BLaER1 (cell line): ENCODE results near the gene MXD4.
A peak's percentile ranks its signal among the peaks of the same experiment; 100 is the strongest.

ENCODE experiments used
- H3K27ac ChIP-seq: shearing (Covaris generic); formaldehyde crosslinking; 2 replicates; pipeline ENCODE4 v1.8.1; 2022
- H3K27me3 ChIP-seq: shearing (Covaris generic); formaldehyde crosslinking; 2 replicates; pipeline ENCODE4 v1.8.1; 2022
- H3K36me3 ChIP-seq: shearing (Covaris generic); formaldehyde crosslinking; 2 replicates; pipeline ENCODE4 v1.8.1; 2022
- H3K4me1 ChIP-seq: shearing (Covaris generic); formaldehyde crosslinking; 2 replicates; pipeline ENCODE4 v1.8.1; 2022
- H3K4me2 ChIP-seq: shearing (Covaris generic); formaldehyde crosslinking; 2 replicates; pipeline ENCODE4 v1.8.1; 2022
- H3K4me3 ChIP-seq: shearing (Covaris generic); formaldehyde crosslinking; 2 replicates; pipeline ENCODE4 v1.8.1; 2022
- H3K9ac ChIP-seq: shearing (Covaris generic); formaldehyde crosslinking; 2 replicates; pipeline ENCODE4 v1.8.1; 2022
- H3K9me3 ChIP-seq: shearing (Covaris generic); formaldehyde crosslinking; 2 replicates; pipeline ENCODE4 v1.8.1; 2022
- H4K20me1 ChIP-seq: shearing (Covaris generic); formaldehyde crosslinking; 2 replicates; pipeline ENCODE4 v1.8.1; 2022
- Cebpa-rat ChIP-seq: shearing (Covaris generic); IDR thresholded peaks from 2 replicates; pipeline ENCODE4 v1.8.1; 2022

Gene MXD4

DNA sequence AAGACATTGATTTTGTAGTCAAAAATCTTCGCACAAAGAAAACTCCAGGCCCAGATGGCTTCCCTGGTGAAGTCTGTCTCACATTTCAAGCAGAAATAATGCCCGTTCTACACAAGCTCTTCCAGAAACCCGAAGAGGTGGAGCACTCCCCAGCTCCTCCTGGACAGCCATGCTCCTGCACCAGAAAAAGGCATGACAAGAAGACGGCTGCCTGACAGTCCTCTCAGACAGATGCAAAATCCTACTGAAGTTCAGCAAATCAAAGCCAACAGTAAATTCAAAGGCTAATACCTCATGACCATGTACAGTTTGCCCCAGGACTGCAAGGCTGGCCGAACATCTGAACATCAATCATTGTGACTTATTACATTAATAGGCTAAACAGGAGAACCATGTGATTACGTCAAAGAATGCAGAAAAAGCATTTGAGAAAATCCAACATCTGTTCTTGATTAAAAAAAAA is 30.8 kb upstream of the MXD4 start:
- Histone ChIP-seq H3K4me3 (no peak overlapping the region), H3K9ac (no peak overlapping the region), H3K4me1 (peaks cover 71% of the 10 kb centered on the region), H3K27ac (no peak overlapping the region), H3K27me3 (no peaks in the 10 kb centered on the region), H4K20me1 (no peaks in the 10 kb centered on the region), H3K36me3 (no peaks in the 10 kb centered on the region), H3K9me3 (no peaks in the 10 kb centered on the region), H3K4me2 (0 out of 2 replicates have a peak overlapping the region, but pooled peaks have one; percentile 2)
- TF ChIP-seq Cebpa-rat: no peak

DNA sequence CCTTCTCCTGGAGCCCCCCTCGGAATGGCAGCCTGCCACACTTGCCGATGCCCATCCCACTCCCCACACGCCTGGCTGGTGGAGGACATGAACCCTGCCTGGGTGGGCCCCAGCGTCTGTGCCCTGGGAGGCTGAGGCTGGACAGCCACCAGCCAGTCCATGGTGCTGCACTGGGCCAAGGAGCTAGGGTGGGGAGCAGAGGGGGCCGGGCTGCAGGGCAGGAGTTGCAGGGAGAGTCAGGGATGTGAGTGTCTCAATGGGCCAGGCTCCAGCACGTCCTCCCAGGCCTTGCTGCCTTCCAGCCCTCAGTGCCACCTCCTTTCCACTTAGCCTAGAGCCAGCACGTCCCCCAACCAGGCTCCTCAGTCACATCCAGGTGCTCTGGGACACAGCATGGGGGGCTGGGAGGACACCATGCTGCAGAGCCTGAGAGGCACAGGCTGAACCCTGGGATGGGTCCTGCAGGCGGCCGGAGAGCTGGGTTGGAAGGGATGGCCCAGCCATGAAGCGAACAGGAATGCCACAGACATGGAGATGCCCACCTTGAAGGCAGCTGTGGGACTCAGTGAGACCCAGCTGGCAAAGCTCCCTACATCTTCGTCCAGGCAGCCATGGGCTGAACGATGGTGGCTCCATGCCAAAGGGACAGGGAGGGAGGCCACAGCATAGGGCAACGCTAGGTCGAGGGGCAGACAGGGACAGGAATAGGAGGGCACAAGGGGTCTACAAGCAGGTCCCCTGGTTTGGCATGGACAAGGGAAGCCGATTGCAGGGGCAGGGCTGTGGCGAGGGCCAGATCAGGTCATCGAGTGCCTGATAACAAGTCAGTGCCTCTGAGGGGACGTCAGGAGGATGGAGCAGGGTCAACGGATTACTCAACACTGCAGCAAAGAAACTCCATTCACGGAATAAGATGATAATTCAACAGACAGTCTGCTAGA is 30.1 kb upstream of the MXD4 start:
- Histone ChIP-seq H3K27me3 (no peaks in the 10 kb centered on the region), H3K4me2 (peak overlapping the region; percentile 87), H3K9ac (0 out of 2 replicates have a peak overlapping the region, but pooled peaks have one; percentile 21), H4K20me1 (no peaks in the 10 kb centered on the region), H3K27ac (peak overlapping the region; percentile 70), H3K4me1 (peaks cover 69% of the 10 kb centered on the region), H3K4me3 (no peak overlapping the region), H3K36me3 (no peaks in the 10 kb centered on the region), H3K9me3 (no peaks in the 10 kb centered on the region)
- no peak for TF ChIP-seq Cebpa-rat

DNA sequence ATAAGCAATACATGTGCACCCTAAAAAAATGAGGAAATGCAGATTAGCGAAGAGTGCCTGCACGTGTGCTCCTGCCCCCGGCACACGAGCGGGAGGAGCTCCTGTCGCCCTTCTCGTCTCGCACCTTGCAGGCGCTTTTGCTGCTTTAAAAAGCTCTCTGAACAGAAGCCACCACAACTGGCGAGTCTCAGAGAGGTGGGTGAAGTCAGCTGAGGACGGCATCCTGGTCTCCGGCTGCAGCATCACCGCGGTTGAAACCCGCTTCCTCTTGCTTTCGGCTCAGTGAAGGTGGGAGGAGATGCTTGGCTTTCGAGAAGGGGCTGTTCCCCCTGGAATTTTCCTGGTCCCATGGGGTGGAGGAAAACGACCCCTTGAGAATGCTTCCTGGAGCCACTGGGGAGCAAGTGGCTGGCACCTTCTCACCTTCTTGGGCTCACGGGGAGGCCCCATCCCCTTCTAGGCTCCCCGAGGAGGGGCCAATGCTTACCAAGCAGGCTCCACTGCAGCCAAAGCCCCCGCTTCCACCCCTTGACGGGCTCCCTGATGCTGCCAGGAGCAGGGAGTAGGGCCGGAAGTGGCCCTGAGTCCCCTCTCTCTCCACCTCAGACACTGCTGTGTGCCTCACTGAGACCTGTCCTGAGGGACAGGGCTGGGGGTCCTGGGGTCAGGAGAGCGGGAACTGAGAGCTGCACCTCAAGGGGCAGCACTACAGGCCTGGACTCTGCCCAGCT is 29.2 kb upstream of the MXD4 start:
- H3K9ac ChIP-seq: peak overlapping the region; percentile 21; the same call in 1 of the 2 replicates
- no peaks in the 10 kb centered on the region for H4K20me1 ChIP-seq
- H3K36me3 ChIP-seq: no peaks in the 10 kb centered on the region
- no peak for TF ChIP-seq Cebpa-rat
- peak overlapping the region; percentile 87 for H3K4me2 ChIP-seq
- peaks cover 61% of the 10 kb centered on the region for H3K4me1 ChIP-seq
- H3K27ac ChIP-seq: peak overlapping the region; percentile 70
- H3K9me3 ChIP-seq: no peaks in the 10 kb centered on the region
- H3K4me3 ChIP-seq: no peak overlapping the region
- no peaks in the 10 kb centered on the region for H3K27me3 ChIP-seq

DNA sequence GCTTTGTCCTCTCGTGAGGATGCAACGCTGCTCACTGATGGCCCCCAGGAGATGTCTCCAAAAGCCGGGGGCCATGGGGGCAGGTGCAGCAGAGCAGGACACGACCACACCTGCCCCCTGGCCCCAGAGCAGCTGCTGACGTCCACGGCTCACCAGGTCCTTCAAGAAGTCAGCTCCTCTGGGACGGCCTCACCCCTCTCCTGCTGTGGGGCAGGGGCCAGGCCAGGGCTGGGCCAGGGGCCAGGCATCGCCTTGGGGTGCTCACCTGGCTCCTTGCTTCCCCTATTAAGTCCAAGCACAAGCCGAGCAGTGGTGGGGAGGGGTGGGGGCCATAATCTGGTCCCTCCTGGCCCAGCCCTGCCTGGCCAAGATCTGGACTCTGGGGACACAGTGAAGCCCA is 28.6 kb upstream of the MXD4 start:
- Histone ChIP-seq H3K9ac (peak overlapping the region; percentile 21), H3K9me3 (no peaks in the 10 kb centered on the region), H3K27ac (peak overlapping the region; percentile 70), H3K27me3 (no peaks in the 10 kb centered on the region), H4K20me1 (no peaks in the 10 kb centered on the region), H3K4me1 (peaks cover 60% of the 10 kb centered on the region), H3K4me2 (peak overlapping the region; percentile 87), H3K36me3 (no peaks in the 10 kb centered on the region), H3K4me3 (no peak overlapping the region; the same call in 1 of the 2 replicates)
- no peak for TF ChIP-seq Cebpa-rat

DNA sequence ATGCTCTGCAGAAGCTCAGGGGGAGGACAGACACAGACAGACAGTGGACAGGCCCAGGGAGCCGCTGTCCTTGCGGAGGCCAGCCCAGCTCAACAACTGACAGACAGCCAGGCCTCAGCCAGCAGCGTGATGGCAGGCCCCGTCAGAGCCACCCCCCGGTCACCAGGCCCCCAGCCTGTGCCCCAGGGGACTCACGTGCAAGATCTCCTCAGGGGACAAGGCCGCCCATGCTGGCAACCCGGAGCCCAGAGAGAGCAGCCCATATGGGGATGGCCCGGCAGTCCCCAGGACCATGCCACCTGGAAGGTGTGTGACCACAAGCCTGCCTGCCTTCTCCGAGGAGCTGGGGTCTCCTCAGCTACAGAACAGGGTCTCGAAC is 28.0 kb upstream of the MXD4 start:
- H3K9ac ChIP-seq: peak overlapping the region; percentile 21
- peak overlapping the region; percentile 31; the same call in 1 of the 2 replicates for H3K4me3 ChIP-seq
- H3K9me3 ChIP-seq: no peaks in the 10 kb centered on the region
- no peaks in the 10 kb centered on the region for H3K36me3 ChIP-seq
- H3K27me3 ChIP-seq: no peaks in the 10 kb centered on the region
- H3K4me1 ChIP-seq: peaks cover 60% of the 10 kb centered on the region
- peak overlapping the region; percentile 70 for H3K27ac ChIP-seq
- TF ChIP-seq Cebpa-rat: no peak
- H4K20me1 ChIP-seq: no peaks in the 10 kb centered on the region
- H3K4me2 ChIP-seq: peak overlapping the region; percentile 87

DNA sequence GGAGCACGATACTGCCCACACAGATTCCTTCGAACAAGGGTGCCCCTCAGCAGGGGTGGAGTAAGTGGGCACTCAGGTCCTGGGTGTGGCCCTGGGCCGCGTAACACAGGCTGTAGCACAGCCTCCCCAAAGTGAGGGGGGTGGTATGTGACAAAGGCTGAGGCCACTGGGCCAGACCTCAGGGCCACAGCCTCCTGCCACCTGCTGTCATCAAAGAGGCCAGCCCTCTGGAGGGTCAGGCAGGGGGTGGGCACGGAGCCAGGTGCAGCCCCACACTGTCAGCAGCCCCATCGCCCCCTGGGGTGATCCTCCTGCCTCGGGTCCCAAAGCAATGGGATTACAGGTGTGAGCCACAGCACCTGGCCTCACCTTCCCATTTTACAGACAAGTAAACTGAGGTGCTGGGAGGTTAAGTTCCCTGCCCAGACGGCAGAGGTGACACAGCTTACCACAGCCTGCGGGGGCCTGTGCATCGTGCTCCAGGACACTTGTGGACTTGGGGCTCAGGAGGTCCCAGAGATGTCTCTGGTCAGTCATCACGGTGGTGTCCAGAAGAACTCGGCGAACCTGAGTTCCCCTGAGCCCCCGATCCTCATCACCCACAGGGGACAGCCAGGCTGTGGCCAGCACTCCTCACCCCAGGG is 27.5 kb upstream of the MXD4 start:
- Histone ChIP-seq H3K27me3 (no peaks in the 10 kb centered on the region), H3K4me1 (peaks cover 56% of the 10 kb centered on the region), H3K9ac (peak overlapping the region; percentile 21)

DNA sequence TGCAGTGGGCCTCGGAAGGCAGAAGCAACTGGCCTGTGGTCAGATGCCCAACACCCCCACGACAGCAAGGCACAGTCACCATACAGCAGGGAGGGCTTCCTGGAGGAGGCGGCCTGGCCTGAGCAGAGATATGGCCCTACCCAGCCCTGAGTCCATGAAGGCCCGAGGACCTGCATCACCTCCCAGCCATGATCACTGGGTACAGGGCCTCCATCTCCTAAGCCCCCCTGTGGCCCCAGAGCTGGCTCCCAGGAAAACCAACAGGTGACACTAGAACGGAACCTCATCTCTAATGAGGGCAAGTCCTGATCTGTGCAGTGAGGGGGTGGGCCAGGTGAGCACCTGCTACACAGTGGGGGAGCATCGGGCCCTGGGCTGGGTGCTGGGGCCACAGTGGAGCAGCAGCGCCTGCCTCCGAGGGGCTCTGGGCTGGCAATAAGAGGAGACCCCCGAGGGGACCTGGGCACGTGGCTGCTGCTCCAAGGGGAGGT is 26.2 kb upstream of the MXD4 start:
- H3K4me2 ChIP-seq: no peak overlapping the region
- H3K36me3 ChIP-seq: no peaks in the 10 kb centered on the region
- H3K4me1 ChIP-seq: peaks cover 56% of the 10 kb centered on the region
- H3K27me3 ChIP-seq: no peaks in the 10 kb centered on the region
- no peaks in the 10 kb centered on the region for H3K9me3 ChIP-seq
- no peaks in the 10 kb centered on the region for H4K20me1 ChIP-seq
- no peak overlapping the region for H3K27ac ChIP-seq
- TF ChIP-seq Cebpa-rat: no peak
- no peak overlapping the region for H3K4me3 ChIP-seq
- no peak overlapping the region for H3K9ac ChIP-seq

More for the DNA sequence above, 27.5 kb upstream of the MXD4 start:
- H3K9me3 ChIP-seq: no peaks in the 10 kb centered on the region
- H3K27ac ChIP-seq: peak overlapping the region; percentile 70
- H4K20me1 ChIP-seq: no peaks in the 10 kb centered on the region
- H3K4me2 ChIP-seq: peak overlapping the region; percentile 87
- TF ChIP-seq Cebpa-rat: no peak
- peak overlapping the region; percentile 31; the same call in 1 of the 2 replicates for H3K4me3 ChIP-seq
- no peaks in the 10 kb centered on the region for H3K36me3 ChIP-seq

DNA sequence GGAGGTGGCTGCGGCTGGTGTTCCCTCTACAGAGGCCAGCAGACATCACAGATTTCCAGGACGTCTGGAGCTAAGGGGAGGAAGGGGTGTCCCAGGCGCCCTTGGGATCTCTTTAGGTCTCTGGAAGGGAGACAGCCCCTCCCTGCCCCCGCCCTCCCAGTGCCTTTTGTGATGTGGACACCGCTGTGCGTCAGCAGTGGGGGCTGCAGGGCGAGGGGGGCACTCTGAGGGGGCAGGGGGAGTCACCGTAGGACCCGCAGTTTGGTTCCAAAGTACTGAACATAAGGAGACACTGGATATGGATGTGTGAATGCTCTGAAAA is 25.6 kb upstream of the MXD4 start:
- H3K4me1 ChIP-seq: peaks cover 59% of the 10 kb centered on the region
- H3K4me2 ChIP-seq: no peak overlapping the region
- H3K27ac ChIP-seq: no peak overlapping the region
- no peak overlapping the region for H3K4me3 ChIP-seq
- no peaks in the 10 kb centered on the region for H3K27me3 ChIP-seq
- no peaks in the 10 kb centered on the region for H4K20me1 ChIP-seq
- H3K36me3 ChIP-seq: no peaks in the 10 kb centered on the region
- no peak overlapping the region for H3K9ac ChIP-seq
- TF ChIP-seq Cebpa-rat: no peak
- no peaks in the 10 kb centered on the region for H3K9me3 ChIP-seq

DNA sequence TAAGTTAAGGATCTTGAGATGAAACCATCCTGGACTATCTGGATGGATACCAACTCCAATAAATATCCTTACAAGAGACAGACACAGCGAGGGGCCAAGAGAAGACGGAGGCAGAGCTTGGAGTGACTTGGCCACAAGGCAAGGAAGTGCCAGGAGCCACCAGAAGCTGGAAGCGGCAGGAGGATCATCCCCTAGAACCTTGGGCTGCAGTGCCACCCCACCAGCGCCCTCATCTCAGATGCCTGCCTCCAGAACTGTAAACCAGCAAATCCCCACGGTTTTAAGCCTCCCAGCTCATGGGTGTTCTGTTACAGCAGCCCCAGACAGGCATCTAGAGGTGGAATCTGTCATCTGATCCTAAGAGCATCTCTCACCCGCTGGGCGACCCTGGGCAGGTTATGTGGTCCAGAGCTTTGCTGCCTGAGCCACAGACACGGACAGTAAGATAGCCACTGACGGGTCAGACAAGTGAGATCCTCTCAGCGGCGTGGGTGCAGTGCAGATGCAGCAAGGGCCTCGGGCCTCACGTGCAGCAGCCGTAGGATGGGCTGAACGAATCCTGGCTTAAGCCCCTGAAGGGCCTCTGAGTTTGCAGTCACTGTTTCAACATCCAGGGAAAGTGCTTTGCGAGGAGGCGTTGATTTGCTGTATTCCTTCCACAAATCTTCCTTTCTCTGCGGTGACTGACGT is 25.1 kb upstream of the MXD4 start:
- Histone ChIP-seq H3K4me3 (no peak overlapping the region), H3K4me1 (peaks cover 60% of the 10 kb centered on the region), H3K4me2 (no peak overlapping the region), H3K9ac (no peak overlapping the region), H3K27ac (no peak overlapping the region), H4K20me1 (no peaks in the 10 kb centered on the region), H3K36me3 (no peaks in the 10 kb centered on the region), H3K9me3 (no peaks in the 10 kb centered on the region), H3K27me3 (no peaks in the 10 kb centered on the region)
- TF ChIP-seq Cebpa-rat: no peak
